ENCODE data around the gene CAMKMT.

The CAMKMT gene

GRCh38 chr2:44398243-44398897 is 36.6 kb downstream of the CAMKMT start:
- Histone ChIP-seq H3K9me3 (ENCODE audit: control insufficient read depth, insufficient read depth, low read length) (no peaks in the 10 kb centered on the region), H3K4me3 (ENCODE audit: low read depth, low read length) (no peak overlapping the region), H3K9ac (ENCODE audit: low read depth, low read length) (no peak overlapping the region), H3K4me1 (ENCODE audit: control insufficient read depth, insufficient read depth, low read length) (peaks cover 13% of the 10 kb centered on the region), H3K27me3 (ENCODE audit: control insufficient read depth, insufficient read depth, low read length) (no peaks in the 10 kb centered on the region), H3K36me3 (ENCODE audit: control insufficient read depth, insufficient read depth, low read length) (no peaks in the 10 kb centered on the region)

- no peaks in the 10 kb centered on the region for H3K9me3 ChIP-seq (ENCODE audit: control insufficient read depth, insufficient read depth, low read length)
- H3K4me1 ChIP-seq (ENCODE audit: control insufficient read depth, insufficient read depth, low read length): no peaks in the 10 kb centered on the region
- no peaks in the 10 kb centered on the region for H3K27me3 ChIP-seq (ENCODE audit: control insufficient read depth, insufficient read depth, low read length)
- no peaks in the 10 kb centered on the region for H3K36me3 ChIP-seq (ENCODE audit: control insufficient read depth, insufficient read depth, low read length)
- no peak overlapping the region for H3K9ac ChIP-seq (ENCODE audit: low read depth, low read length)
- H3K4me3 ChIP-seq (ENCODE audit: low read depth, low read length): no peak overlapping the region
Measured at GRCh38 chr2:44420725-44421124, 59.0 kb downstream of the CAMKMT start.

GRCh38 chr2:44424211-44424610 is 62.5 kb downstream of the CAMKMT start:
- no peaks in the 10 kb centered on the region for H3K9me3 ChIP-seq (ENCODE audit: control insufficient read depth, insufficient read depth, low read length)
- H3K4me3 ChIP-seq (ENCODE audit: low read depth, low read length): no peak overlapping the region
- H3K27me3 ChIP-seq (ENCODE audit: control insufficient read depth, insufficient read depth, low read length): no peaks in the 10 kb centered on the region
- H3K4me1 ChIP-seq (ENCODE audit: control insufficient read depth, insufficient read depth, low read length): no peaks in the 10 kb centered on the region
- no peak overlapping the region for H3K9ac ChIP-seq (ENCODE audit: low read depth, low read length)
- no peaks in the 10 kb centered on the region for H3K36me3 ChIP-seq (ENCODE audit: control insufficient read depth, insufficient read depth, low read length)

- H3K9ac ChIP-seq (ENCODE audit: low read depth, low read length): no peak overlapping the region
- no peaks in the 10 kb centered on the region for H3K27me3 ChIP-seq (ENCODE audit: control insufficient read depth, insufficient read depth, low read length)
- peaks cover 16% of the 10 kb centered on the region for H3K4me1 ChIP-seq (ENCODE audit: control insufficient read depth, insufficient read depth, low read length)
- no peaks in the 10 kb centered on the region for H3K9me3 ChIP-seq (ENCODE audit: control insufficient read depth, insufficient read depth, low read length)
- no peaks in the 10 kb centered on the region for H3K36me3 ChIP-seq (ENCODE audit: control insufficient read depth, insufficient read depth, low read length)
- H3K4me3 ChIP-seq (ENCODE audit: low read depth, low read length): no peak overlapping the region
Measured at GRCh38 chr2:44429034-44429433, 67.3 kb downstream of the CAMKMT start.

GRCh38 chr2:44430342-44430741 is 68.6 kb downstream of the CAMKMT start:
- no peak overlapping the region for H3K4me3 ChIP-seq (ENCODE audit: low read depth, low read length)
- no peaks in the 10 kb centered on the region for H3K36me3 ChIP-seq (ENCODE audit: control insufficient read depth, insufficient read depth, low read length)
- peaks cover 26% of the 10 kb centered on the region for H3K4me1 ChIP-seq (ENCODE audit: control insufficient read depth, insufficient read depth, low read length)
- no peaks in the 10 kb centered on the region for H3K27me3 ChIP-seq (ENCODE audit: control insufficient read depth, insufficient read depth, low read length)
- H3K9ac ChIP-seq (ENCODE audit: low read depth, low read length): no peak overlapping the region
- no peaks in the 10 kb centered on the region for H3K9me3 ChIP-seq (ENCODE audit: control insufficient read depth, insufficient read depth, low read length)

GRCh38 chr2:44433895-44434294 is 72.1 kb downstream of the CAMKMT start:
- Histone ChIP-seq H3K27me3 (ENCODE audit: control insufficient read depth, insufficient read depth, low read length) (no peaks in the 10 kb centered on the region), H3K4me3 (ENCODE audit: low read depth, low read length) (no peak overlapping the region), H3K36me3 (ENCODE audit: control insufficient read depth, insufficient read depth, low read length) (no peaks in the 10 kb centered on the region), H3K9ac (ENCODE audit: low read depth, low read length) (no peak overlapping the region), H3K4me1 (ENCODE audit: control insufficient read depth, insufficient read depth, low read length) (peaks cover 26% of the 10 kb centered on the region), H3K9me3 (ENCODE audit: control insufficient read depth, insufficient read depth, low read length) (no peaks in the 10 kb centered on the region)

- H3K27me3 ChIP-seq (ENCODE audit: control insufficient read depth, insufficient read depth, low read length): no peaks in the 10 kb centered on the region
- no peak overlapping the region for H3K9ac ChIP-seq (ENCODE audit: low read depth, low read length)
- H3K36me3 ChIP-seq (ENCODE audit: control insufficient read depth, insufficient read depth, low read length): no peaks in the 10 kb centered on the region
- H3K4me1 ChIP-seq (ENCODE audit: control insufficient read depth, insufficient read depth, low read length): peaks cover 3% of the 10 kb centered on the region
- H3K9me3 ChIP-seq (ENCODE audit: control insufficient read depth, insufficient read depth, low read length): no peaks in the 10 kb centered on the region
- H3K4me3 ChIP-seq (ENCODE audit: low read depth, low read length): no peak overlapping the region
Measured at GRCh38 chr2:44441200-44441599, 79.5 kb downstream of the CAMKMT start.

GRCh38 chr2:44442019-44442418 is 80.3 kb downstream of the CAMKMT start:
- Histone ChIP-seq H3K4me3 (ENCODE audit: low read depth, low read length) (no peak overlapping the region), H3K9me3 (ENCODE audit: control insufficient read depth, insufficient read depth, low read length) (no peaks in the 10 kb centered on the region), H3K9ac (ENCODE audit: low read depth, low read length) (no peak overlapping the region), H3K27me3 (ENCODE audit: control insufficient read depth, insufficient read depth, low read length) (no peaks in the 10 kb centered on the region), H3K36me3 (ENCODE audit: control insufficient read depth, insufficient read depth, low read length) (no peaks in the 10 kb centered on the region), H3K4me1 (ENCODE audit: control insufficient read depth, insufficient read depth, low read length) (peaks cover 3% of the 10 kb centered on the region)

- peaks cover 3% of the 10 kb centered on the region for H3K4me1 ChIP-seq (ENCODE audit: control insufficient read depth, insufficient read depth, low read length)
- no peak overlapping the region for H3K9ac ChIP-seq (ENCODE audit: low read depth, low read length)
- H3K4me3 ChIP-seq (ENCODE audit: low read depth, low read length): no peak overlapping the region
- H3K9me3 ChIP-seq (ENCODE audit: control insufficient read depth, insufficient read depth, low read length): no peaks in the 10 kb centered on the region
- H3K27me3 ChIP-seq (ENCODE audit: control insufficient read depth, insufficient read depth, low read length): no peaks in the 10 kb centered on the region
- H3K36me3 ChIP-seq (ENCODE audit: control insufficient read depth, insufficient read depth, low read length): no peaks in the 10 kb centered on the region
Measured at GRCh38 chr2:44443517-44443916, 81.8 kb downstream of the CAMKMT start.

GRCh38 chr2:44444881-44445280 is 83.1 kb downstream of the CAMKMT start:
- H3K4me1 ChIP-seq (ENCODE audit: control insufficient read depth, insufficient read depth, low read length): peaks cover 3% of the 10 kb centered on the region
- H3K4me3 ChIP-seq (ENCODE audit: low read depth, low read length): no peak overlapping the region
- no peaks in the 10 kb centered on the region for H3K36me3 ChIP-seq (ENCODE audit: control insufficient read depth, insufficient read depth, low read length)

GRCh38 chr2:44448860-44449527 is 87.2 kb downstream of the CAMKMT start:
- Histone ChIP-seq H3K4me3 (ENCODE audit: low read depth, low read length) (no peak overlapping the region), H3K9ac (ENCODE audit: low read depth, low read length) (no peak overlapping the region), H3K4me1 (ENCODE audit: control insufficient read depth, insufficient read depth, low read length) (no peaks in the 10 kb centered on the region), H3K27me3 (ENCODE audit: control insufficient read depth, insufficient read depth, low read length) (no peaks in the 10 kb centered on the region), H3K36me3 (ENCODE audit: control insufficient read depth, insufficient read depth, low read length) (no peaks in the 10 kb centered on the region), H3K9me3 (ENCODE audit: control insufficient read depth, insufficient read depth, low read length) (no peaks in the 10 kb centered on the region)

More at GRCh38 chr2:44444881-44445280, 83.1 kb downstream of the CAMKMT start:
- Histone ChIP-seq H3K9me3 (ENCODE audit: control insufficient read depth, insufficient read depth, low read length) (no peaks in the 10 kb centered on the region), H3K9ac (ENCODE audit: low read depth, low read length) (no peak overlapping the region), H3K27me3 (ENCODE audit: control insufficient read depth, insufficient read depth, low read length) (no peaks in the 10 kb centered on the region)

GRCh38 chr2:44450082-44450481 is 88.3 kb downstream of the CAMKMT start:
- Histone ChIP-seq H3K36me3 (ENCODE audit: control insufficient read depth, insufficient read depth, low read length) (no peaks in the 10 kb centered on the region), H3K9ac (ENCODE audit: low read depth, low read length) (no peak overlapping the region), H3K4me3 (ENCODE audit: low read depth, low read length) (no peak overlapping the region), H3K4me1 (ENCODE audit: control insufficient read depth, insufficient read depth, low read length) (no peaks in the 10 kb centered on the region), H3K9me3 (ENCODE audit: control insufficient read depth, insufficient read depth, low read length) (no peaks in the 10 kb centered on the region), H3K27me3 (ENCODE audit: control insufficient read depth, insufficient read depth, low read length) (no peaks in the 10 kb centered on the region)

Data from iPS-15b (cell line).